Measurements from ENCODE around the gene RARG. TPM values are rescaled to one million over a fixed set of nuclear protein-coding genes. Genes with fewer than 3 reads are reported as not detected.

RARG gene
- total RNA-seq, 4 donors from 2014 or later: 4.3 to 23.5 (median 13.2) TPM

DNA sequence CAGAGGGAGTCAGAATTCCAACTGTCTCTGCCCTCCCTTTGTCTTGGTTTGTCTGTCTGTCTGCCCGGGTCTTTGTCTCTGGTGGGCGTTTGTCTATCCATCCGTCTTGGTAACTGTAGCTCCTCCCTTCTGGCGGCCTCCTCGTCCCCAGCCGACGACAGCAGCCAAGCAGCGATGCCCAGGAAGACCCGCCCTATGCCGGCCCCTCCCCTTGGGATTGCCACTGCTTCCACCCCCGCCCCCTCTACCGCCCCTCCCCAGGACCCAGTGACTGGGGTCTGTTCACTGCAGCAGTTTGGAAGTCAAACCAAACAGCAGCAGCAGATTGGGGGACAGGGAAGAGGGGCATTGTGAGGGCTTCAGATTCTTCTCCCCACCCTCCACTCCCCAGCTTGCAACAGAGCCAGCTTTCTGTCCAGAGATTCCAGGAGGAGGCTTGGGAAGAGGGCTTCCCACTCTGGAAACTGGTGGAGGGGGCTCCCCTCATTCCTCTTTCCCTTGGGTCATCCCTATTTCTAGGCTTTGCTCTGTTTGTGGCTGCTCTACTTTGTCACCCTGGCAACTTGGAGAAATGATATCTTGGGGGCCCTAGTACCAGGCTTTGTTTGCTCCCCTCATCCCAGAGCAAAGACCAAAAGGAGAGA lies 2.4 kb upstream of the RARG start:
- TF ChIP-seq, protein P1, sequence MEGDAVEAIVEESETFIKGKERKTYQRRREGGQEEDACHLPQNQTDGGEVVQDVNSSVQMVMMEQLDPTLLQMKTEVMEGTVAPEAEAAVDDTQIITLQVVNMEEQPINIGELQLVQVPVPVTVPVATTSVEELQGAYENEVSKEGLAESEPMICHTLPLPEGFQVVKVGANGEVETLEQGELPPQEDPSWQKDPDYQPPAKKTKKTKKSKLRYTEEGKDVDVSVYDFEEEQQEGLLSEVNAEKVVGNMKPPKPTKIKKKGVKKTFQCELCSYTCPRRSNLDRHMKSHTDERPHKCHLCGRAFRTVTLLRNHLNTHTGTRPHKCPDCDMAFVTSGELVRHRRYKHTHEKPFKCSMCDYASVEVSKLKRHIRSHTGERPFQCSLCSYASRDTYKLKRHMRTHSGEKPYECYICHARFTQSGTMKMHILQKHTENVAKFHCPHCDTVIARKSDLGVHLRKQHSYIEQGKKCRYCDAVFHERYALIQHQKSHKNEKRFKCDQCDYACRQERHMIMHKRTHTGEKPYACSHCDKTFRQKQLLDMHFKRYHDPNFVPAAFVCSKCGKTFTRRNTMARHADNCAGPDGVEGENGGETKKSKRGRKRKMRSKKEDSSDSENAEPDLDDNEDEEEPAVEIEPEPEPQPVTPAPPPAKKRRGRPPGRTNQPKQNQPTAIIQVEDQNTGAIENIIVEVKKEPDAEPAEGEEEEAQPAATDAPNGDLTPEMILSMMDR (IDR thresholded peaks at IDR 0.05): no peak
- no peak for ATAC-seq (ENCODE audit: low FRiP score)
- DNase-seq (ENCODE audit: low spot score): no peak

DNA sequence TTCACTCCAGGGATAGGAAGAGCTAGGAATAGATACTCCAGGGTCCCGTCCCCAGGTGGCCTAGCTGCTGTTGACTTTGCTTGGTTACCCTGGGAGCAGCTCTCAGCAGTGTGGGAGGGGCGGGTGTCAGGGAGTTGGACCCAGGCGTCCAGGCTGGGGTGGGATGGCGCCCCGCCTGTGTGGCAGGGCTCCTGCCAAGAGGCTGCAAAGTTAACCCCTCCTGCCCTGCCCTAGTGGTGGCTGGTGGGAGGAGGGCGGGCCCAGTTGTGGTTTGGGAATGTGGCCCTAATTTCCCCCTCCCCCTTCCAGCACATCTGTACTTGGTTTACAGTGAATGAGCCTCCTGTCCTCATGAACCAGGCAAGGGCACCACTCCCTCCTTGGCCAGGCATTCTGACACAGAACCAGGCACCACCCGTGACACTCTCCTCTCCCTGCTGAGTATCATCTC lies 1.7 kb upstream of the RARG start:
- no peak for DNase-seq (ENCODE audit: low spot score)
- TF ChIP-seq, protein P1 (IDR thresholded peaks at IDR 0.05): no peak
- ATAC-seq (ENCODE audit: low FRiP score): no peak

DNA sequence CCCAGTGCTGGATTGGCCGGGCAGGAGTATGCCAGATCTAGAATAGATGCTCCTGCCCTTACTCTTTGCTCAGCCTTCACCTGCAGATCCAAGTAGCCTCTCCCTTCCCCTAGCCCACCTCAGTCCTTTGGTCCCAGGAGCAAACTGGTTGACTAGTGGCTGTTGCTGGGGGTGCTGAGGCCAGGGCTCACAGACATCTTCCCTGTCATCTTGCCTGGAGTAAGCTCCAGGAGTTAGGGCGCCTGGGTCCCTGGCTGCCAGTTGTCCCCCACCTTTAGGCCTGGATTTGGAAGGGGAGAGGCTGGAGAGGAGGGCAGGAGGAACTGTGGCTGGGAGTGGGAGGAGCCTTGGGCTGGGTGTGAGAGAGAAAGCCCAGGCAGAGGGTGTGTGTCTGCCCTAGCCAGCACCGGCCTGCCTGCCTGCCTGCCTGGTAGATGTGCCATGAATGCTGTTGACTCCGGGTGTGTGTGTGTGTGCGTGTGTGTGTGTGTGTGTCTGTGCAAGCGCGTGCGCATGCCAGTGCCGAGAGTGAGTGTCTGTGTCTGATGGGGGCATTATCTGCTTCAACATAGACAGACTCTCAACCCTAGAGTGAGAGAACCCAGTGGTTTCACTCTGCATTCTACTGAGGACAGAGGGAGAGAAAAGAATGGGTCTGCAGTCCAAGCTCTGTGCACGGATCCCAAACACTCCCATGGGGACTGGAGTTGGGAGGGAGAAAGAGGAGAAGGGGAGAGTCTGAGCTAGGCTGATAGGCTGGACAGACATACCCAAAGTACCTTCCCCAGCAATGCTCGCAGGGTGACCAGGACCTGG lies 845 bp upstream of the RARG start:
- DNase-seq (ENCODE audit: low spot score) (no peak), ATAC-seq (ENCODE audit: low FRiP score) (peak; percentile 65)
- TF ChIP-seq, protein P1 (IDR thresholded peaks at IDR 0.05): no peak

DNA sequence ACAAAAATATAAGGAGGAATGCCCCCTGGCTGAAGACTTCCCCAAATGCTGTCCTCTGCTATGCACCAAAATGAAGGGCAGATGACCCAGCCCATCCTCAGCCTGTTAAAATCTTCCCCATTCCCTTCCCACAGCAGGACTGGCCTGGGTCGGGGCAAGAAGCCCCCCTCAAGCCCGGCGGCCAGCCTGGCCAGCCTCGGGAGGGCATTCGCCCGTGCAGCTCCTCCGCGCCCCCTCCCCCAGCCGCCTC lies 413 bp downstream of the RARG start:
- DNase-seq (ENCODE audit: low spot score) (no peak), ATAC-seq (ENCODE audit: low FRiP score) (peak; percentile 4)
- TF ChIP-seq, protein P1 (IDR thresholded peaks at IDR 0.05): no peak

DNA sequence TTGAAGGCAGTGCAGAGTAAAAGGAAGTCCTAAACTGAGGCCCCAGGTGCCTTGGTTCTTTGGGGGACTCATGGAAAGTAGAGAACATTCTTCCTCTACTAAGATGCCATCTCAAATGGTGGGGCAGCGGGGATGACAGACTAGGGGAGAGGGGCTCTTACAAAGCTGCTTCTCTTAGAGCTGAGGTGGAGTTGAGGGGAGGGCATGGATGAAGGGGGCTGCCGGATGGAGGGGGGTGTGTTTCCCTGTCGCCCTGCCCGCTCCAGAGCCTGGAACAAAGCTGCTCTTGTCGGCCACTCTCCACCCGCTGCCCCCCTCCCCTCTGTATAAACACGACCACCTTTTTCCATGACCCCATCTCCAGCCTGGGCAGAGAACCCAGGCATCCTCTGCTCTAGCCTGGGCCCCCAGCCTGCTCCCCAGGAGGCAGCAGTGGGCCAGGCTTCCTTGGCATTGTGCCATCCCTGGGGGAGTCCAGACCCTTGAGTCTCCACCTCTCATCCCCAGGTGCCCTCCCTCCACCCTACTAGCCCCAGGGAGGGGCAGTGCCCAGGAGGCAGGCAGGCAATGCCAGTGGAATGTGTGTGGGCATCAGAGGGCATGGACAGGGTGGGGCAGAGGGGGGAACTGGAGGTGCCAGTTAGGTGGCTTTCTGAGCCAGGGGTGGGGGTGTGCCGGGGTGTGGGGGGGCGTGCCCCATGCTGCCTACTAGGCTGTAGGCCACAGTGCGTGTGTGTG lies 1.7 kb downstream of the RARG start:
- ATAC-seq (ENCODE audit: low FRiP score) (no peak), DNase-seq (ENCODE audit: low spot score) (no peak)
- TF ChIP-seq, protein P1 (IDR thresholded peaks at IDR 0.05): no peak

DNA sequence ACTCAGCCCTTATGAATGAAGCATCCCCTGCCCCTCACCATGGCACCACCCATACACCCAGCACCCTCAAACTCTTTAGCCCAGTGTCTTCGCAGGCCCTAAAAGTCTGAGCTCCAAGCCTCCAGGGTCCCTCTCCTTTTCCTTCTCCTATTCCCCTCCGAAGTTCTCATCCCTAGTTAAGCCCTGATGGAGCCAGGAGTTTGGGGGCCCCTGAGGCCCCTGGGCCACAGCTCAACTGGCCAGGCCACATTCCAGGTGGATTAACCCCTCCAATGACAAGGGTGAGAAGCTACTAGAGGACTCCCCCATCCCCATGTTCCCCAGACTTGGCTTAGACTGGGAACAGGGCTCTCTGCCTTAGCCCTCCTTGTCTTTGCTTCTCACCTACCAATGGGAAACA lies 2.6 kb downstream of the RARG start:
- no peak for ATAC-seq (ENCODE audit: low FRiP score)
- TF ChIP-seq, protein P1 (IDR thresholded peaks at IDR 0.05): no peak
- DNase-seq (ENCODE audit: low spot score): no peak
